Measurements from ENCODE around the gene PTPN2.
A peak's percentile ranks its signal among the peaks of the same experiment; 100 is the strongest.

The PTPN2 gene

DNA sequence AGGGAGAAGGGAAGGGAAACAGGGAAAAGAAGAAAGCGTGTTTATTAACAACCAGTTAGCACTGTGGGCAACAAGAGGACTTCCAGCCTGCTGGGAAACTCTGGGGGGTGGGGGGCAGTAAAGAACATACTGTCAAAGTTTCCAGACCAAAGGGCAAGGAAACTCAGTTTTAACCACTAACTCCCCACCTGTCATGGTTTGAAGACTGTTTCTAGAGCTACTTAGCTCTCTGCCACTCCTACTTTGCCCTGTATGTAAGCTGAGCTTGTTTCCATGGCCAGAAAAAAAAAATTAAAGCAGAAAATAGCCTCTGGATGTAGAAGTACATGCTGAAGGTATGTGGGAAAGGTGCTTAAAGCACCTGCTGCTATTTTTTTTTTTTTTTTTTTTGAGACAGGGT is 11.0 kb upstream of the PTPN2 start:
- no peak overlapping the region for H3K4me3 ChIP-seq (ENCODE audit: low read depth, low read length)
- TF ChIP-seq, protein P1, sequence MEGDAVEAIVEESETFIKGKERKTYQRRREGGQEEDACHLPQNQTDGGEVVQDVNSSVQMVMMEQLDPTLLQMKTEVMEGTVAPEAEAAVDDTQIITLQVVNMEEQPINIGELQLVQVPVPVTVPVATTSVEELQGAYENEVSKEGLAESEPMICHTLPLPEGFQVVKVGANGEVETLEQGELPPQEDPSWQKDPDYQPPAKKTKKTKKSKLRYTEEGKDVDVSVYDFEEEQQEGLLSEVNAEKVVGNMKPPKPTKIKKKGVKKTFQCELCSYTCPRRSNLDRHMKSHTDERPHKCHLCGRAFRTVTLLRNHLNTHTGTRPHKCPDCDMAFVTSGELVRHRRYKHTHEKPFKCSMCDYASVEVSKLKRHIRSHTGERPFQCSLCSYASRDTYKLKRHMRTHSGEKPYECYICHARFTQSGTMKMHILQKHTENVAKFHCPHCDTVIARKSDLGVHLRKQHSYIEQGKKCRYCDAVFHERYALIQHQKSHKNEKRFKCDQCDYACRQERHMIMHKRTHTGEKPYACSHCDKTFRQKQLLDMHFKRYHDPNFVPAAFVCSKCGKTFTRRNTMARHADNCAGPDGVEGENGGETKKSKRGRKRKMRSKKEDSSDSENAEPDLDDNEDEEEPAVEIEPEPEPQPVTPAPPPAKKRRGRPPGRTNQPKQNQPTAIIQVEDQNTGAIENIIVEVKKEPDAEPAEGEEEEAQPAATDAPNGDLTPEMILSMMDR (IDR thresholded peaks at IDR 0.05; ENCODE audit: low read depth, low read length, missing control alignments), result no peak
- no peak for DNase-seq (ENCODE audit: low read depth)

DNA sequence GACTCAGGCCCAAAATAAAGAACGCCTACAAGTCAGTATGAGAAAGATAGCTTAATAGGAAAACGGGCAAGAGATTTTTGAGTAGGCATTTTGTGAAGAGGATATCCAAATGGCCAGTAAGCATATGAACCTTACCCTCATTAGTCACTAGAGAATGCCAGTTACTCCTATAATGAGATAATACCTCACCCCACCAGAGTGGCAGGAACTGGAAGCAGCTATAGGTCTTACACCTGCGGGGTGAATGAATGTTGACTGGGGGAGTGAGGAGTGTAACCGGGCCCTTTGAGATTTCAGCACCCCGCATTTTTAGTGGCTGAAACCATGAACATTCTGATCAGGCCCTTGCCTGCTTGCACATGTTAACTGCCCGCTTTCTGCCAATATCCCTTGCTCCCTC is 7.5 kb upstream of the PTPN2 start:
- no peak overlapping the region for H3K4me3 ChIP-seq (ENCODE audit: low read depth, low read length)
- TF ChIP-seq, protein P1 (IDR thresholded peaks at IDR 0.05; ENCODE audit: low read depth, low read length, missing control alignments), result no peak
- DNase-seq (ENCODE audit: low read depth), result no peak

DNA sequence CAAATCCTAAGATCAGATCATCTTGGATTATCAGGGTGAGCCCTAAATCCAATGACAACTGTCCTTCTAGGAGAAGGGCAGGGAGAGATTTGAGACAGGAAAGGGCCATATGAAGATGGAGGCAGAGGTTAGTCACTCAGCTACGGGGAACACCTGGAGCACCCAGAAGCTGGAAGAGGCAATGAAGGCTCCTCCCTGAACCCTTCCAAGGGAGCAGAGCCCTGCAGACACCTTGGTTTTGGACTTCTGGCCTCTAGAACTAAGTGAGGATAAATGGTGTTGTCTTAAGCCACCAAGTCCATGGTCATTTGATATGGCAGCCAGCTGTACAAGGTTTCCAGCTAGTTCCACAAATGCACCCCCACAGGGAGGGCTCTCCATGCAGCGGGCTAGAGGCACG is 6.9 kb upstream of the PTPN2 start:
- H3K4me3 ChIP-seq (ENCODE audit: low read depth, low read length), result no peak overlapping the region
- TF ChIP-seq, protein P1 (IDR thresholded peaks at IDR 0.05; ENCODE audit: low read depth, low read length, missing control alignments), result no peak
- DNase-seq (ENCODE audit: low read depth), result no peak

DNA sequence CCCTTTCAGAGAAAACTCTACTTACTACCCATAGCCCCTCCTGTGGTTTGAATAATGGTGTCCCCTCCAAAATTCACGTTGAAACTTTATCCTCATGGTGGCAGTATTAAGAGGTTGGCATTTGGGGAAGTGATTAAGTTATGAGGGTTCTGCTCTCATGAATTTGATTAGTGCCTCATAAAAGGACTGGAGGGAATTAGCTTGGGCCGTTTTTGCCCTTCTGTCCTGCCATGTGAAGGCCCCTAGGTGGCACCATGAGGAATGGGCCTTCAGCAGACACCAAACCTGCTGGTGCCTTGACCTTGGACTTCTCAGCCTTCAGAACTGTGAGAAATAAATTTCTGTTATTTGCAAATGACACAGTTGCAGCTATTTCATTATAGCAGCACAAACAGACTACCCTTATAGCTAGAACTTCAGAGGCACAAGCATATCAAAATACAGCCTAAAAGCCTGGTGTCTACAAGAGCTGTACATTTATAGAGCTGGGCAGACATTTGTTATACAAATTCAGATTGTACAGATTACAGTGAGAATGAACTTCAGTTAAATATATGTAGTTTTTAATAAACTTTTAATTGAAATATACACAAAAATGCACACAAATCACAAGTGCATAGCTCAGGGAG is 2.6 kb upstream of the PTPN2 start:
- TF ChIP-seq, protein P1 (IDR thresholded peaks at IDR 0.05; ENCODE audit: low read depth, low read length, missing control alignments), result peak; percentile 52
- no peak for DNase-seq (ENCODE audit: low read depth)
- H3K4me3 ChIP-seq (ENCODE audit: low read depth, low read length), result no peak overlapping the region

DNA sequence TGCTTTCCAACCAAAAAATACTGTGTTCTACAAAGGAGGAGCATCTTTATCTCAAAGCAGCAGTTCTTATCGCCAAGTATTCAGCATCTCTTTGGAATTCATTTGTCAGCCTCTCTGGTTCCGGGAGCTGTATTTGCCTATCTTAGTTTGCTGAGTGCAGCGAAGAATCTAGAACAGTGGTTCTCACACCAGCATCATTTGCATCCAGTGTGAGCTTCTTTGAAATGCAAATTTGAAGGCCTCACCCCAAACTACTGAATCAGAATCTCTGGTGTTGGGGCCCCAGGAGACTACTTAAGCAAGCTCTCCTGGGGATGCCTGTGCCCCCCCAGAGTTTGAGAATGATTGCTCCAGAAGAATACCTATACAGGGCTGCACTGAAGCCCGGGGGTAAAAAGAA is 1.5 kb upstream of the PTPN2 start:
- no peak for DNase-seq (ENCODE audit: low read depth)
- TF ChIP-seq, protein P1 (IDR thresholded peaks at IDR 0.05; ENCODE audit: low read depth, low read length, missing control alignments), result no peak
- peak overlapping the region; percentile 2; the same call in 1 of the 2 replicates for H3K4me3 ChIP-seq (ENCODE audit: low read depth, low read length)

DNA sequence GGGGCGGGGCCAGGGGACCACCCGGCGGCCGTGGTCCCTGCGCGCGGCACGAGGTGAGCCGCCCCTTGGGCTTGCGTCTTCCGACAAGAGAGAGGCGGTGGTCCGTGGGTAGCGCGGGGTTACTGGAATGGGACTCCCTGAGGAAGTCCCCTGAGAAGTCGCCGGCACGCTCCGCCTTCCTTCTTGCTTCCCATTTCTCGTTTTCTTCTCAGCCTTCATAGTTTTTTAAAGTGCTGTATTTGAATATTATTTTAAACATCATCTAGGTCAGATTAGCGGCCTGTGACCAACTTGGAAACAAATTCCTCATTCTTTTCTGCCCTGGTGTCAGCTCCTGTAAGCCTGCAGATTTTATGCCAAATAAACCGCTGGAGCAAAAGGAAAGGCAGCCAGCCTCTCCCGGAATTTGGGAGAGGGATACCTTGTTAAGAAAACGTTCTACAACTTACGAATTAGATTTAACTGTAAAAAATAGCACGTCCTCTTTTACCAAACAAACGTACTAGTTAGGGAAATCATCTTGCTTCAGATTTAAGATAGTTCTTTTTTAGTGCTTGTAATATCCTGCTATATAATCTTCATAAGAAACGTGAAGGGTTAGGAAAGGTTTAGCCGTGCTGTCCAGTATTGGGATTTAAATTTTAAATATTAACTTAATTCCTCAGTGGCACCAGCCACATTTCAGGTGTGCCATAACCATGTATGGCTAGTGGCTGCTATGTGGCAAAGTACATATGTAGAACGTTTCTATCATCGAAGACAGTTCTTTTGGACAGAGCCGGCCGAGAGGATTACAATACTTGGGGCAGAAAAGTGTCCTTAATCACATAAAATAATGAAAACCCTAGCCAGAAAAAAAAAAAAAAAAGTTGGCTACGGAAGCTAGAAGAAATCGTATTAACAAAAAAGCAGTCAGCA is 628 bp upstream of the PTPN2 start:
- H3K4me3 ChIP-seq (ENCODE audit: low read depth, low read length), result peak overlapping the region; percentile 77
- DNase-seq (ENCODE audit: low read depth), result no peak
- TF ChIP-seq, protein P1 (IDR thresholded peaks at IDR 0.05; ENCODE audit: low read depth, low read length, missing control alignments), result no peak

Data from GM12864 (cell line).